ENCODE results near the gene FGF2.

GRCh38 chr4:122882857-122883735, 56.5 kb downstream of the FGF2 start:
- TF ChIP-seq CTCF (IDR thresholded peaks at IDR 0.05; ENCODE audit: insufficient read depth, low read length) (no peak), REST (IDR thresholded peaks at IDR 0.05; ENCODE audit: insufficient replicate concordance, low read depth) (no peak)

Measured in HL-60 (cell line).